Amniotic stem cell (primary cell): ENCODE measurements around the gene BTRC.

ENCODE experiments used
- DNase-seq: peaks from one replicate; lab custom pipeline; 2025; lab: John Stamatoyannopoulos, UW

BTRC gene

GRCh38 chr10:101444058-101444898, 90.3 kb downstream of the BTRC start:
- DNase-seq, result no peak

DNA sequence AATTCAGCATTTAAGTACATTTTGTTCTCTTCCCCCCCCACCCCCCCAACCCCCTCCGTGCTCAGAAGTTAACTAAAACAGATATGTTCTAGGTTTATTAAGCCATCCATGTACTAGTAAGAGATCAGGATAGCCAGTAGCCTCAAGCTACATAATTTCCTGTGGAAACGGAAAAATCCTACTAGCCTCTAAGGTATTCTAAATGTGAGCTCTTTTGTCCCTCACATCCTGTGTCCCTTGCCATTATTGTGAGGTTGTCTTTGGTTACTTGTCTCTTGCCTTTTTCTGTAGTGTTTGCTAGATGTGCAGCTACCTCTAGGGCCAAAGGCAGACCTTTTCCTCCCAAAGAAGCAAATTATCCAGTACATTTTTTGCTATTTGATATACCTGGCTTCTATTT, 92.1 kb downstream of the BTRC start:
- no peak for DNase-seq

DNA sequence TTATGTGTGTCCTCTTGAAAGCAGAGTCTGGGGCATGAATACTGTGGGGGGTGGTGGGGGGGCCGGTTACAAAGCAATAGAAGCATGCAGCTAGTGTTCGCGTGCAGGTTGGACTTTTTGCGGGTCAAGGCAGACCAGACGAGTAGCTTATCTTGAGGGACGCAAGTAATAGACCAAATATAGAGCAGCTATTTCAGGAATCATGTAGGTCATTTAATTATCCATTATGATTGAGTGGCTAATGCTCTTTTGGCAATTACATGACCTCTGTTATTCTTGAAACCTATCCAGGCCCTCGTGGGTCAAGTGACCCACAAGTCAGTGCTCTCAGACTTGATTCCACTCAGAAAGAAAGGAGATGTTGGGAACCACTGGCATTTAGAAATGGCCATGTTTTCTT, 93.0 kb downstream of the BTRC start:
- no peak for DNase-seq

DNA sequence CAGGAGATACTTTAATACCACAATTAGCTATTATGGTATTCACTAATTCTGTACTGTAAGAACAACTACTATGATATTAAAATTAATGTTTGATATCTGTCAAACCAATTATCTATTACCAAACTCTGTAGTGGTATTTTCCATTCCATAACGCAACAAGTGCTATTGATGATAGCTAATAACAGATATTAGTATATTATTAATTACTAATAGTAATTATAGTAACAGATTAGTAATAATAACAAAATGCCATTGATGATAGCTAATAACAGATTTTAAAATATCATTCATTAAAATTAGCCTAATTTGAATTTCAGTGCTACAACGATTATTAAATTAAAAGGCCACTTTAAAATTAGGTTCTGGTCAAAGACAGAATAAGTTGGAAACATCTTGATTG, 93.5 kb downstream of the BTRC start:
- DNase-seq, result no peak

- no peak for DNase-seq
Measured at GRCh38 chr10:101450277-101451080, 96.5 kb downstream of the BTRC start.

- DNase-seq, result no peak
Measured at GRCh38 chr10:101451261-101451660, 97.3 kb downstream of the BTRC start.

GRCh38 chr10:101451667-101452069, 97.7 kb downstream of the BTRC start:
- no peak for DNase-seq

- DNase-seq, result no peak
Measured at GRCh38 chr10:101452176-101452575, 98.2 kb downstream of the BTRC start.

DNA sequence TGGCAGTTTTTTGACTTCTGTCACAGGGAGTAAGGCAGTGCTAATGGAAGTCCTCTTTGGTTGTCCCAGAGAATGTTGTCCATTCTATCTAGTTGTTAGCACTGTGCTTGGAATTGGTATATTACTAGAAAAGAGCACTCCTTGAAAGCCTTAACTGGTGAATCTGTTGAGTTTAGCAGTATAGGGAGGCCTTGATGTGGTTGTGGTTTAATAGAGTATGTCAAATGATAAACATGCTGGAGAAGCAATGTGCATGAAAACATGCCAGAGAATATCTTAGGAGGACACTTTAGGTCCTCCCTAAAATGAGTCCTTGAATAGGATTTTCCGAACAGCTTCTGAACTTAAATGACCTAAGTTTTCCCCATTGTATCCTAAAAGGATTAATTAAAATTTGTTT, 98.6 kb downstream of the BTRC start:
- DNase-seq, result no peak

DNA sequence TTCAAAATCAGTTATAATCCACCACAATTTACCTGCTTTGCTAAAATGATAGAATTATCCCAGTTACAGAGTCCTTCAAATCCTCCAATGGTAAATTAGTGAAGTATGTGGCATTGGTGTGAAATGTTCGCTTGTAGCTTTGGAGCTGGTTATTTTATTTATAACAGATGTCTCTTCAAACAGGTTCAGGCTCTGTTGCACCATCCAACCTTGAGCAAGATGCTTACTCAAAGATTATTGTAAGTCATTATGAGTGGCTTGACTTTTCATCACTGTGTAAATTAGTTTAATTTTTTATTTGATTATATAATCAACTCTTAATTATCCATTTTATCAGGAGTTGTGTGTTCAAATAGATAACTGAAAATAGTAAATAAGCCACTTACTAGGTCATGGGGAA, 99.4 kb downstream of the BTRC start:
- no peak for DNase-seq

DNA sequence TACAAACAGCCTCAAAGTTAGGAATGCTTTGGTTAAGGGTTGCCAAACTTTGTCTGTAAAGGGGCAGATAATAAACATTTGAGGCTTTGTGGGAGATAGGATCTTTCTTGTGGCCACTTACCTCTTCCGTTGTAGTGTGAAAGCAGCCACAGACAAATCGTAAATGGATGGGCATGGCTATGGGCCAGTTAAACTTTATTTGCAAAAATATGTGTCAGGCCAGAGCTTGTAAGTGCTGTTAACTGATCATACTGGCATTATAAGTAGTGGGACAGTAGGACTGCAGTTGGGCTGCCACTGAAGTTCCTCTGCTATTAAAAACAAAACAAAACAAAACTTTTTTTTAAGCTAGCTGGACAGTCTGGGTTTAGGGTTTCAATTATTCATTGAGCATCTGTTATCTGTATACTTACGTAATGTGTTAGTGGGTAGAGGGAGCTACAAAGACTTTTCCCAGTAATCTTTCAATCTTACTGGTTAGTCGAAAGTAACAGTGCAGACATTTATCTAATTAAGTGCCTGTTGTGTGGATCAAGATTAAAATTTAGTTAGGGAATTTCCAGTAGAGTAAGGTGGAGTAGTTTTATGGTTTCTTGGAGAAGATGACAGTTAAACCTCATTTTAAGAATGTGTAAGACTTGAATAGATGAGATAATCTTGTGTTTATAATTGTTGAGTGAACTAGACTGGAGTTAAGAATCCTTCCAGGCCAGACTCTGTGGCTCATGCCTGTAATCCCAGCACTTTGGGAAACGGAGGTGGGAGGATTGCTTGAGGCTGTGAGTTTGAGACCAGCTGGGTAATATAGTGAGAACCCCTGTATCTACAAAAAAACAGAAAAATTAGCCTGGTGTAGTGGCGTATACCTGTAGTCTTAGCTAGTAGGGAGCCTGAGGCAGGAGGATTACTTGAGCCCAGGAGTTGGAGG, 100.1 kb downstream of the BTRC start:
- DNase-seq, result no peak

DNA sequence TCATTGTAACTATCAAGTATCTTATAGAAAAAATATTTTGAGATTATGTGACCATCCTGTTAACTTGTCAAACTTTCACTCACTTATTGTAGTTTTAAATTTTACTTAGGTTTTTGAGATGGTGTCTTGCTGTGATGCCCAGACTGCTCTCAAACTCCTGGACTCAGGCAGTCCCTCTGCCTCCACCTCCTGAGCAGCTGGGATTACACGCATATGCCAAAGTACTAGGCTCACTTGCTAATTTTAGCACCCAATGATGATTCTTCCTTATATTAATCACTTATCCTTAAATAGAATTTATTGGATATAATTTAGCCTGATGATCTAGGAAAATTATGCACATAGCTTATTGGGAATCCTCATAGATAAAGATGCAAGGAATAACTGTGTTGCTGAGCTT, 104.9 kb downstream of the BTRC start:
- DNase-seq, result no peak

GRCh38 chr10:101464082-101464481, 110.1 kb downstream of the BTRC start:
- DNase-seq, result no peak

- no peak for DNase-seq
Measured at GRCh38 chr10:101464599-101464998, 110.6 kb downstream of the BTRC start.

- no peak for DNase-seq
Measured at GRCh38 chr10:101466016-101466912, 112.3 kb downstream of the BTRC start.

- DNase-seq, result peak; percentile 23
Measured at GRCh38 chr10:101467286-101467770, 113.4 kb downstream of the BTRC start.

- no peak for DNase-seq
Measured at GRCh38 chr10:101468159-101468558, 114.2 kb downstream of the BTRC start.

DNA sequence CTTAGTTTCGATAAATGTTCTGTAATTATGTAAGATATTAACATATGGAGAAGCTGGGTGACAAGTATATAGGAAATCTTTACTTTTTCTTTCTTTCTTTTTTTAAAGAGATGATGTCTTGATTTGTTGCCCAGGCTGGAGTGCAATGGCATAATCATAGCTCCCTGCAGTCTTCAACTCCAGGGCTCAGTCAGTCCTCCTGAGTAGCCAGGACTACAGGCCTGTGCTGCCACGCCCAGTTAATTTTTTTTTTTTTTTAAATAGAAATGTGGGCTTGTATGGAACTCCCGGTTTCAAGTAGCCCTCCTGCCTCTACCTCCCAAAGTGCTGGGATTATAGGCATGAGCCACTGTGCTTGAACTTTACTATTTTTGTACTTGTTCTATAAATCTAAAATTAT, 122.4 kb downstream of the BTRC start:
- no peak for DNase-seq

DNA sequence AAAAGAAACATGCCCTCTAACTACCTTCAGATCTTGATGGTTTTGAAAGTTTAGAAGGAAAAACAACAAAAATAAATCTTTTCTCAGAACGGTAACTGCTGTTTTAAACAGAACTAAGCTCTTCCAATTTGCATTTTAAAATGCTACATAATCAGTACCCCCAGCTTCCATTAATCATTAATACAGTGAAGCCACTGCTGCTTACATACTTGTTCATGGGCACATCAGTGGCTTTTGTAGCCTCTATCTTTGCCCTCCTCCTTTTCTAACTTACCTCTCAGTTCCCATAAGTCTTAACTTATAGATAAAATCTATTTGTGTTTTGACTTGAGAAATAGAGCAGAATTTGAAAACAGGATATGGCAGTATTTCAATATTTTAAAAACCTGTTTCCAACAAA, 125.0 kb downstream of the BTRC start:
- DNase-seq, result no peak

- no peak for DNase-seq
Measured at GRCh38 chr10:101481256-101481655, 127.3 kb downstream of the BTRC start.

- DNase-seq, result no peak
Measured at GRCh38 chr10:101482568-101482967, 128.6 kb downstream of the BTRC start.
